Left lung (tissue), 10 donors: Measurements from ENCODE around the gene NPB. TPM values are rescaled to one million over a fixed set of nuclear protein-coding genes. Genes with fewer than 3 reads are reported as not detected.

Experiments used
- ATAC-seq: fragments of 200-7000 bp; cut with Tn5 transposase; one replicate; pipeline ENCODE4 v1.9.1; 2020; ENCODE audit warnings: moderate library complexity
- DNase-seq, 4 donors: peaks; one replicate each; pipeline ENCODE4 v3.0.0-alpha.2; 2013 to 2020
- H3K27ac ChIP-seq, 2 donors: fragments of 200-600 bp; sonication (generic) in 1 of 2; one replicate each; pipeline versions ENCODE4 v1.5.0 to v1.8.0; 2020 to 2021
- H3K27me3 ChIP-seq, 2 donors: fragments of 200-600 bp; sonication (generic) in 1 of 2; one replicate each; pipeline versions ENCODE4 v1.5.0 to v1.8.0; 2020 to 2021
- H3K36me3 ChIP-seq, 2 donors: fragments of 200-600 bp; sonication (generic) in 1 of 2; one replicate each; pipeline versions ENCODE4 v1.5.0 to v1.8.0; 2020 to 2021
- H3K4me1 ChIP-seq, 2 donors: fragments of 200-600 bp; one replicate each; pipeline ENCODE4 v1.8.0; 2021
- H3K4me3 ChIP-seq, 2 donors: fragments of 200-600 bp; sonication (generic) in 1 of 2; one replicate each; pipeline versions ENCODE4 v1.5.0 to v1.8.0; 2020 to 2021; ENCODE audit warnings: mild to moderate bottlenecking in 1 of 2
- H3K9me3 ChIP-seq, 2 donors: fragments of 200-600 bp; sonication (generic) in 1 of 2; one replicate each; pipeline versions ENCODE4 v1.5.0 to v1.8.0; 2020 to 2021
- CTCF ChIP-seq, 2 donors: fragments of 200-600 bp; sonication (generic) in 1 of 2; IDR thresholded peaks; one replicate each; pipeline versions ENCODE4 v1.5.0 to v1.8.0; 2021; ENCODE audit warnings: antibody characterized with exemption in 2 of 2
- intact Hi-C, 2 donors: fragments of 100-400 bp; cut with DNase I; formaldehyde crosslinking; loops; one replicate each; pipeline versions ENCODE4 v1.11.2 to v1.14.2; 2022
- polyA plus RNA-seq, 6 donors: library from polyadenylated mRNA; unstranded; fragments of 120-200 nt; gene quantifications; one replicate each; pipeline ENCODE4 v1.2.1, GENCODE V29; 2013; ENCODE audit not compliant: insufficient read length in 6 of 6
- total RNA-seq, 2 donors: library from RNA; stranded (reverse); fragmentation: NEBNext Ultra II Directional; extraction: Animal tissue kit (Norgen Biotek cat#: 25700); gene quantifications; one replicate each; pipeline ENCODE4 v1.2.1, GENCODE V29; 2021
- donor health status: DM: no; HTN: yes; CAD: no.
- donor health status: DM: no; HTN: no; CAD: no.

Gene NPB
- total and polyA plus RNA-seq, 8 donors, result 0.26 to 2.1 (median 1.3) TPM

- Histone ChIP-seq H3K36me3 (peaks cover 0 to 65% of the 10 kb centered on the region in 2 donors), H3K9me3 (no peaks in the 10 kb centered on the region), H3K27ac (peak overlapping the region; percentile 19 to 96), H3K4me1 (peaks cover 15 to 35% of the 10 kb centered on the region in 2 donors), H3K27me3 (no peaks in the 10 kb centered on the region), H3K4me3 (peak overlapping the region; percentile 75 to 95)
- ATAC-seq, result no peak
- DNase-seq, result peak in 2 of 4 donors; percentile 11 to 84
- TF ChIP-seq CTCF (IDR thresholded peaks at IDR 0.05), result no peak
- intact Hi-C loops, result no loop called here
Measured at GRCh38 chr17:81890447-81891302, 11.4 kb upstream of the NPB start.

GRCh38 chr17:81891303-81891552 lies 10.8 kb upstream of the NPB start:
- DNase-seq, result no peak
- intact Hi-C loops, result no loop called here
- Histone ChIP-seq H3K36me3 (peaks cover 0 to 65% of the 10 kb centered on the region in 2 donors), H3K27ac (peak overlapping the region; percentile 19 to 96), H3K9me3 (no peaks in the 10 kb centered on the region), H3K27me3 (no peaks in the 10 kb centered on the region), H3K4me1 (peaks cover 15 to 35% of the 10 kb centered on the region in 2 donors), H3K4me3 (peak overlapping the region; percentile 75 to 95)
- no peak for TF ChIP-seq CTCF (IDR thresholded peaks at IDR 0.05)
- ATAC-seq, result no peak

- no peak for TF ChIP-seq CTCF (IDR thresholded peaks at IDR 0.05)
- peaks cover 0 to 69% of the 10 kb centered on the region in 2 donors for H3K36me3 ChIP-seq
Measured at GRCh38 chr17:81895400-81895799, 6.6 kb upstream of the NPB start.

GRCh38 chr17:81898029-81898866 lies 3.8 kb upstream of the NPB start:
- H3K9me3 ChIP-seq, result no peaks in the 10 kb centered on the region
- peaks cover 0 to 22% of the 10 kb centered on the region in 2 donors for H3K27me3 ChIP-seq
- H3K4me3 ChIP-seq, result no peak overlapping the region
- no peak for TF ChIP-seq CTCF (IDR thresholded peaks at IDR 0.05)
- ATAC-seq (no peak), DNase-seq (no peak)
- intact Hi-C loops, result no loop called here
- H3K36me3 ChIP-seq, result peaks cover 0 to 74% of the 10 kb centered on the region in 2 donors
- H3K4me1 ChIP-seq, result peaks cover 7 to 22% of the 10 kb centered on the region in 2 donors
- H3K27ac ChIP-seq, result no peak overlapping the region

More at GRCh38 chr17:81895400-81895799, 6.6 kb upstream of the NPB start:
- Histone ChIP-seq H3K4me3 (no peak overlapping the region), H3K4me1 (peaks cover 7 to 22% of the 10 kb centered on the region in 2 donors), H3K9me3 (no peaks in the 10 kb centered on the region), H3K27me3 (no peaks in the 10 kb centered on the region), H3K27ac (no peak overlapping the region)
- intact Hi-C loops, result no loop called here
- no peak for ATAC-seq
- DNase-seq, result no peak

GRCh38 chr17:81898885-81899284 lies 3.2 kb upstream of the NPB start:
- no peak for ATAC-seq
- Histone ChIP-seq H3K4me3 (no peak overlapping the region), H3K27me3 (peaks cover 0 to 23% of the 10 kb centered on the region in 2 donors), H3K4me1 (peaks cover 7 to 16% of the 10 kb centered on the region in 2 donors), H3K36me3 (peaks cover 0 to 77% of the 10 kb centered on the region in 2 donors), H3K27ac (no peak overlapping the region), H3K9me3 (no peaks in the 10 kb centered on the region)
- DNase-seq, result no peak
- TF ChIP-seq CTCF (IDR thresholded peaks at IDR 0.05), result no peak
- intact Hi-C loops, result no loop called here
